Measurements from ENCODE around the gene FRMD8.
A peak's percentile ranks its signal among the peaks of the same experiment; 100 is the strongest.

FRMD8 gene, protein sequence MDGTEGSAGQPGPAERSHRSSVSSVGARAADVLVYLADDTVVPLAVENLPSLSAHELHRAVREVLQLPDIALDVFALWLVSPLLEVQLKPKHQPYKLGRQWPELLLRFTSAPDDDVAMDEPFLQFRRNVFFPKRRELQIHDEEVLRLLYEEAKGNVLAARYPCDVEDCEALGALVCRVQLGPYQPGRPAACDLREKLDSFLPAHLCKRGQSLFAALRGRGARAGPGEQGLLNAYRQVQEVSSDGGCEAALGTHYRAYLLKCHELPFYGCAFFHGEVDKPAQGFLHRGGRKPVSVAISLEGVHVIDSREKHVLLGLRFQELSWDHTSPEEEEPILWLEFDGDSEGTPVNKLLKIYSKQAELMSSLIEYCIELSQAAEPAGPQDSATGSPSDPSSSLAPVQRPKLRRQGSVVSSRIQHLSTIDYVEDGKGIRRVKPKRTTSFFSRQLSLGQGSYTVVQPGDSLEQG

GRCh38 chr11:65386307-65387140 lies at the start of gene FRMD8:
Gene FRMD8 (plus strand): TSS chr11:65386637. CDS start chr11:65387037, 400 bp downstream.
- peak; percentile 97 for DNase-seq (ENCODE audit: low spot score)

- DNase-seq (ENCODE audit: low spot score), result no peak
These were observed 47.8 kb upstream of the FRMD8 start for GRCh38 chr11:65338676-65339075.

DNA sequence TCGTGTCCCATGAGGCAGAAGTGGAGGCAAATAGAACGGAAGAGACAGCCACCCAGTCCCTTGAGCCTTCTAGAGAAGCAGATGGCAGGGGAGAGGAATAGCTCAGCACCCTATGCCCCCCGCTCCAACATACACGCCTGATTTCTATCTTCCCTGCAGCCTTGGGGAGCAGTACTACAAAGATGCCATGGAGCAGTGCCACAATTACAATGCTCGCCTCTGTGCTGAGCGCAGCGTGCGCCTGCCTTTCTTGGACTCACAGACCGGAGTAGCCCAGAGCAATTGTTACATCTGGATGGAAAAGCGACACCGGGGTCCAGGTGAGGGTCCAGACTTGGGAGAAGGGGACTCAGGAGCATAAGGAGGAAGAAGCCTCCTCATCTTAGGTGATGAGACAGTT lies 46.2 kb upstream of the FRMD8 start:
- no peak for DNase-seq (ENCODE audit: low spot score)

DNA sequence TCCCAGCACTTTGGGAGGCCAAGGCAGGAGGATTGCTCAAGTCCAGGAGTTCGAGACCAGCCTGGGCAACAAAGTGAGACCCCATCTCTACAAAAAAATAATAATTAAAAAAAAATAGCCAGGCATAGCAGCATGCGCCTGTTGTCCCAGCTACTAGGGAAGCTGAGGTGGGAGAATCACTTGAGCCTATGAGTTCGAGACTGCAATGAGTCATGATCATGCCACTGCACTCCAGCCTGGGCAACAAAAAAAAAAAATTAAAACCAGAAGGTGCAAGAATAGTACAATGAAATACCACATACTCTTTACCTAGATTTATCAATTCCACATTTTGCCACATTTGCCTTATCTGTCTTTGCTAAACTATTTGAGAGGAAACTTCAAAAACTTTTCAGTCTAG lies 44.6 kb upstream of the FRMD8 start:
- DNase-seq (ENCODE audit: low spot score), result no peak

GRCh38 chr11:65351511-65351910 lies 34.9 kb upstream of the FRMD8 start:
- no peak for DNase-seq (ENCODE audit: low spot score)

DNA sequence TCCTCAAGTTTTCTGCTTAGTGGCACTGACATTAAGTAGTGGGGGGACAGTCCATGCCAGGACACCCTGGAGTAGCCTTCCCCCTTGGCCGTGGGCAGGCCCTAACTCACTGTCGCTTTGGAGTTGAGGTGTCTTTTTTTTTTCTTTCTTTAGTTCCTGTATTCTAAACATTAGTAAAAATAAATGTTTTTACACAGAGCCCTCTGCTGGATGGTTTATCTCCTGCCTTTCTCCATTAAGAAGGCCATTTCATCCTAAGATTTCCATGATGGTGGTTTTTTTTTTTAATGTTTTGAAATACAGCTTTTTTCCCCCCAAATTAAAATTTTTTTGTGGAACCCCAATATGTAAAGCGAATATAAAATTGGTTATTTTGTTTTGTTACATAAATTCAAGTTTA lies 33.7 kb upstream of the FRMD8 start:
- DNase-seq (ENCODE audit: low spot score), result peak; percentile 24

GRCh38 chr11:65353376-65353775 lies 33.1 kb upstream of the FRMD8 start:
- DNase-seq (ENCODE audit: low spot score), result no peak

DNA sequence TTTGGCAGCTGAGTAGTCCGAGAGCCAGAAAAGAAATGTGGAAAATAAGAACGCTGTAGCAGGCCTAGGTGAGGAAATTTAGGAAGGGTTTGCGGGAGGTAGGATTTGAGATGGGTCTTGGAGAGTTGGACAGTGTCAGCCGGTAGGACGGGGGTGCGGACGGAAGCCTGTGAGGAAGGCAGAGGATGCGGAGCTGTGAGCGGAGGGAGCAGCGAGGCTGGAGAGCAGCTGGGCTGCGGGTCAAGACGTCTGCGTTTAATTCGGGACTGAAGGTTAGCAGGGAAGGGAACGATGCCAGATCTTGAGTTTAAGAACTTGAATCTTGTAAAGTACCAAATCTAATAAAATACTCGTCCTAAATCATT lies 32.6 kb upstream of the FRMD8 start:
- no peak for DNase-seq (ENCODE audit: low spot score)

GRCh38 chr11:65354265-65355012 lies 32.0 kb upstream of the FRMD8 start, which contains the start of gene TIGD3:
Gene TIGD3 (plus strand): TSS chr11:65354751. CDS start chr11:65355809, 1,058 bp downstream.
- peak; percentile 99 for DNase-seq (ENCODE audit: low spot score)

- DNase-seq (ENCODE audit: low spot score), result peak; percentile 16
These were observed 31.2 kb upstream of the FRMD8 start for GRCh38 chr11:65355013-65355775.

- peak; percentile 71 for DNase-seq (ENCODE audit: low spot score)
These were observed 30.6 kb upstream of the FRMD8 start for GRCh38 chr11:65355776-65356393.

DNA sequence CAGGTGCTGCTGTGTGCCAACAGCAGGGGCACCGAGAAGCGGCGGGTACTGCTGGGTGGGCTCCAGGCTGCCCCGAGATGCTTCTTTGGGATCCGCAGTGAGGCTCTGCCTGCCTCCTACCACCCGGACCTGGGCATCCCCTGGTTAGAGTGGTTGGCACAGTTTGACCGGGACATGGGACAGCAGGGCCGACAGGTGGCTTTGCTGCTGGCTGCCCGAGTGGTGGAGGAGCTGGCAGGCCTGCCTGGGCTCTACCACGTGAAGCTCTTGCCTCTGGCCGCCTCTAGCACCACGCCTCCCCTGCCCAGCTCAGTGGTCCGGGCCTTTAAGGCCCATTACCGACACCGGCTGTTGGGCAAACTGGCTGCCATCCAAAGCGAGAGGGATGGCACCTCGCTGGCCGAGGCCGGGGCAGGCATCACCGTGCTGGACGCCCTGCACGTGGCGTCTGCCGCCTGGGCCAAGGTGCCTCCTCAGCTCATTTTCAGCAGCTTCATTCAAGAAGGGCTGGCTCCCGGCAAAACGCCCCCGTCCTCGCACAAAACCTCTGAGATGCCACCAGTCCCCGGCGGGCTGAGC lies 30.0 kb upstream of the FRMD8 start:
- no peak for DNase-seq (ENCODE audit: low spot score)

- DNase-seq (ENCODE audit: low spot score), result no peak
These were observed 28.5 kb upstream of the FRMD8 start for GRCh38 chr11:65357856-65358356.

- DNase-seq (ENCODE audit: low spot score), result no peak
These were observed 24.0 kb upstream of the FRMD8 start for GRCh38 chr11:65362320-65362931.

DNA sequence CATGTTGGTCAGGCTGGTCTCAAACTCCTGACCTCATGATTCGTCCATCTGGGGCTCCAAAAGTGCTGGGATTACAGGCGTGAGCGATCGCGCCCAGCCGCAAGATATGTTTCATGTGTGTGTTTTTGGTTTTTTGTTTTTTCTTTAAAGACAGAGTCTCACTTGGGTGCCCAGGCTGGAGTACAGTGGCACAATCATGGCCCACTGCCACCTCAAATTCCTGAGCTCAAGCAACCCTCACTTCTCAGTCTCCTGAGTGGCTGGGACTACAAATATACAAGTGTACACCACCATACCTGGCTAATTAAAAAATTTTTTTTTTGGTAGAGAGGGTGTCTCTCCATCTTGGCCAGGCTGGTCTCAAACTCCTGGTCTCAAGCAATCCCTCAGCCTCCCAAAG lies 23.5 kb upstream of the FRMD8 start:
- no peak for DNase-seq (ENCODE audit: low spot score)

- DNase-seq (ENCODE audit: low spot score), result no peak
These were observed 22.7 kb upstream of the FRMD8 start for GRCh38 chr11:65363770-65364169.

DNA sequence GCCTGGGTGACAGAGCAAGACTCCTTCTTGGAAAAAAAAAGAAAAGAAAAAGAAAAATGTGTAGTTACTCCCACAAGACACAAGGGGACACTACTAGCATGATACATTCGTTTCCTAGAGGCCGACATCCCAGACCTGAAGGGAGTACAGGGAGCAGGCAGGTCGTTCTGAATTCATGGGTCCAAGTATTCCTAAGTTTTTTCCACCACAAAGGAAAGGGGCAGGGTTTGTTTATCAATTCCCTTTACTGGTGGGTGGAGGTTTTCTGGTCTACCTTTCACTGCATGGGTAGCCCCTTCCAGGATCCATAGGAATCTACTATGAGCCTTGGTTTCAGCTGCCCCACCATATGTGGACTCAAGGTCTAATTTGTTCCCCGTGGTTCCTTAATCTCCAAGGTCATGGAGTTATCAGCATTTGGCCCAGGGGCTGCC lies 20.1 kb upstream of the FRMD8 start:
- peak; percentile 90 for DNase-seq (ENCODE audit: low spot score)

- DNase-seq (ENCODE audit: low spot score), result no peak
These were observed 15.8 kb upstream of the FRMD8 start for GRCh38 chr11:65370659-65371049.

GRCh38 chr11:65373839-65374580 lies 12.4 kb upstream of the FRMD8 start:
- no peak for DNase-seq (ENCODE audit: low spot score)
